NCI-H2227 (cell line): ENCODE measurements around the gene CMIP.
"Not testable (repeated sequence)": the region's sequence is repeated elsewhere in the genome, so short reads cannot be mapped to it uniquely, and the experiment has no call there.

Experiments
- DNase-seq: peaks from one replicate; lab custom pipeline; 2025; ENCODE audit not compliant: unreplicated experiment; lab: John Stamatoyannopoulos, UW

CMIP gene

DNA sequence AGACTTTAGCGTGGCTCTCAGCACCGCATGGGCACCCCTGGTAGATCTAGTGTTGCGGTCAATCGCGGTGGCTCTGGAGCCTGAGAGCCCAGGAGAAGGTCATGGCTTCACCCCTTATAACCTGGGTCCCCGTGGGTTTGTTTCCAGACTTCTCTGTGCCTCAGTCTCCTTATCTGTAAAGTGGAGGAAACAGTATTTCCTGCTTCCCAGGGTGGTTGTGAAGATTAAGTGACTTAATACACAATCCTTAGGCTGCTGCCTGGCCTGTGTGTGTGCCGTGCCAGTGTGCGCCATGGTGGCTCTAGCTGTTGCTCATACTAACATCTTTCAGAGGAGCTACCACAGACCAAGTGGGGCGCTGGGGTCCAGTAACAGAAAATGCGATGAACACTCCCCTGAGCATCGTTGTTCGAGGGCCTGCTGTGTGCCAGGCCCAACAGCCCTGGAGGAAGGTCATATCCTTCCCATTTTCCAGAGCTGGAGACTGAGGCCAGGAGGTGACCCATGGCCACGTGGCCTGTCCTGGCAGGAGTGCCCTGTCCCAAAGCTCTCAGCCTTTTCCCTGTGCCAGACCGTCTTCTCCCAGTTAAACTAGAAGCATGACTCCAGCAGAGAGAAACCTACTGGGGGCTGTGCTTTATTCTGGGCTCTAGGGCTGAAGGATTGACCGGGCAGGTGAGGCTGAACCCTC lies 70.1 kb downstream of the CMIP start:
- no peak for DNase-seq

DNA sequence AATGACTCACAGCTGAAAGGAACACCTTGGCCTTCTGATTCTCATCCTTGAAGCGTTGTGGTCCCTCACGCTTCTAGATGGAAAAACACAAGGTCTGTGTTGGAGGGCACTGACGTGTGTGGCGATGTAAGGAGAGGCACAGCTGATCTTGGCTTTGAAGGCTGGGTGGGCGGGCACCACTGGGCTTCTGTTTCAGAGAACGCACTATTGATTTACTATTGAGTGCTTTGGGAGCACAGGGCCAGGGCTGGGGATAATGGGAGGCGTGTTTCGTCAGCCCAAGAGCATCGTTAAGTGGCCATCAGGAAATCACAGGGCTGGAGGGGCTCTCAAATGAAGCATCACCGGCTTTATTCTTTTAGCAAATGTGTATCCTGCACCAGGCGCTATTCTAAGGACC lies 70.7 kb downstream of the CMIP start:
- DNase-seq: peak; percentile 85

- no peak for DNase-seq
Observed at GRCh38 chr16:81515721-81516120, 71.1 kb downstream of the CMIP start.

DNA sequence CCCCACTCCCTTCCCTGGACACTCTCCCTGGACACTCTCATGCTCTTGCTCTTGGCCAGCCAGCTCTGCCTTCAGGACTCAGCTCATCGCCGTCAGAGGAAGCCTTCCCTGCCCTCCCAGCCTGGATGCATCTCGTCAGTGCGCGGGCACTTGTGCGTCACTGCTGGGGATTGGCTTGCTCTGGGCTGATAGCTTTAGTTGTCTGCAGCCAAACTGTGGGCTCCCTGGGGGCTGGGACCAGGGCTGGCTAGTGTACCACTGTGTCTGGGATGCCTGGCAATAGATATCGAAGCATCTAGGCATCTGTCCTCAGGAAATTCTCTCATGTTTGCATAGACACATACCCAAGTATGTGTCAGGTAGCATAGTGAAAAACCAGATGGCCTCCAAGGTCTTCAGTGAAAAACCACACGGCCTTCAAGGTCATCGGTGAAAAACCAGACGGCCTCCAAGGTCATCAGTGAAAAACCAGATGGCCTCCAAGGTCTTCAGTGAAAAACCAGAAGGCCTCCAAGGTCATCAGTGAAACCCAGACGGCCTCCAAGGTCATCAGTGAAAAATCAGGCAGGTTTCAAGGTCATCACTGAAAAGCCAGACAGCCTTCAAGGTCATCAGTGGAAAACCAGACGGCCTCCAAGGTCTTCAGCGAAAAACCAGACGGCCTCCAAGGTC lies 72.0 kb downstream of the CMIP start:
- DNase-seq: no peak

DNA sequence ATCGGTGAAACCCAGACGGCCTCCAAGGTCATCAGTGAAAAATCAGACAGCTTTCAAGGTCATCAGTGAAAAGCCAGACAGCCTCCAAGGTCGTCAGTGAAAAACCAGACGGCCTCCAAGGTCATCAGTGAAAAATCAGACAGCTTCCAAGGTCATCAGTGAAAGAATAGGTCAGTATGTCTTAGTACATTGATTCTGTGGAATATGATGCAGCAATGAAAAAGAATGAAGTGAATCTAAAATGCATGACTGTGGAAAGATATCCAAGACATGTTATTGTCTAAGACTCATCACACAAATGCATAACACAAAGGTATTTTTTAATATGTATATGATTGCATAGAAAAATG lies 72.5 kb downstream of the CMIP start:
- no peak for DNase-seq

DNA sequence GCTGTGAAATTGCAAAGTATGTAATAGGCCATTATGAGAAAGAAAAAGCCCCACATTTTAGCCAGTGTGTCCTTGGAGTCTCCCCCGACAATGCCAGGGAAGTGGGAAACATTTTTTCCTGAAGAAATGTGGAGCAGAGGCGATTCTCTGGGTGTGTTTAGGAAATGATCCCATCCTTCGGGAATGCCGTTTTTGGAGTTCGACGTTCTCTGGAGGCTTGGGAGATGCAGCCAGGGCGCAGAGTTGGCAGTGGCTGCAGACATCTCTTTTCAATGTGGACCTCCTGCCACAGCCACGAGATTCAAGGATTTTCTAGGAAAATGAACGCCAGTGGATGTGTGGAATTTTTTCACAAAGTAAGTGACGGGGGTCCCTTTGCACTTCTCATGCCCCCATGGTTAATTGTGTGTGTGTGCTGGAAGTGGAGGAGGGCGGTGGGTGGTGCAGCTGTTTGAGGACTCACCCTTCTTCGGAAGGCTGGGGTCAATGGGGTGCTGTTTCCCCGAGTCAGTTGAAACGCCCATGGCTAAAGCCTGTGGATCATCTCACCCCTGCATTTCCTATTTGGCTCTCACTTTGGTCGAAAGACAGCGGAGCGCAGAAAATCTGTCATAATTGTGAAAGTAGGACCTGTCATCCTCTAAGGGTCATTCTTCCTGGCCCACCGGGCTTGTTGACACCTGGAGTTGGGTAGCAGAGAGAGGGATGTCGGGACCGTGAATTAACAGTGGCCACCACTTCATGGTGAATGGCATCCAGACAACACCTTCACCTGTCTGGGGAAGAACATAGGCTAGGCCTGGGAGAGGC lies 73.2 kb downstream of the CMIP start:
- no peak for DNase-seq

DNA sequence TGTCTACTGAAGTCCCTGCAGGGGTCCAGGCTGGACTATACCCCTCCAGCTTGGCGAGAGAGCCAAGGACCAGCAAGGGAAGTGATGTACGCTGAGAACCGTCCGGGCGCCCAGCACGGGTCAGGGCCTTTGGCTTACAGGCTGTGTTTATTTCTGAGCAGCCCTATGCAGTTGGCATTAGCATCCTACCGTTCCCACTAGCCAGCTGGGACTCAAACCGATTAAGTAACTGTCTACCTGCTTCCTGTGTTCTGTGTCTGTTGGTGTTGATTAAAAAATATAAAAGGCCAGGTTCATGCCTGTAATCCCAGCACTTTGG lies 73.8 kb downstream of the CMIP start:
- DNase-seq: no peak

DNA sequence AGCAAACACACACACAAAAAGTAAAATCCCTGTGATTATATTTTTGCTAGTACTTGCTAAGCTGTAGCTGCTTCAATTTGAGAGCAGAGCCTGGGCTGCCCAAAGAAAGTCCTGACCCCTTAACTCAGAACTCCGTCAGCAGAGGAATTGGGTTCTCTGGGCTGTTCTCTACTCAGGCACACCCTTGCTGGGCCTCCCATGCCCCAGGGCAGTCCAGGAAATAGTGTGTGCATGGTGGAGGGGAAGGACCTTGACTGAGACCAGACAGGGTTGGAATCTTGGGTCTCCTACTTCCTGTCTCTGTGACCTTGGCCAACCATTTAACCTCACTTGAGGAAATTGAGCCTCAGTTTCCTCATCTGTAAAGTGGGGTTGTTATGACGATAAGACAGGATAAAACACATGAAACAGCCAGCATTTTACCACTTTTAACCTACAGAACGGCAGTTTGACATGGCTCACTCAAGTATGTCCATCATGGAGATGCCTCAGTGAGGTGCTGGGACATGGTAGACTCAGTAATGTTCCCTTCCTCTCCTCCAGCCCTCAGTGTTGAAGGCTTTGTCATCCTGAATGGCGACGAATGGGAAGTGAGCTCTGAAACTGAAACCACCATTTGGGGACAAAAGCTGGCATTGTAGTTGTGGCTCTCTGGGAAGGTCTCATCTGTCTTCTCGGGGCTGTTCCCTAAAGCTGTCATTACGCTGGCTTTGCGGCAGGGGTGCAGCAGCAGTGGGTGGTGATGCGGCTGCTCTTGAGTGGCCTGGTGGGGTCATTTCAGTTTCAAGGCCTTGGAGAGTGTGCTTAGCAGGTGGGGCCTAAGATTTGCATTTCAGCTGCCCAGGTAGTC lies 74.9 kb downstream of the CMIP start:
- DNase-seq: no peak

- no peak for DNase-seq
Observed at GRCh38 chr16:81520151-81520470, 75.5 kb downstream of the CMIP start.

- no peak for DNase-seq
Observed at GRCh38 chr16:81520560-81521135, 76.0 kb downstream of the CMIP start.

DNA sequence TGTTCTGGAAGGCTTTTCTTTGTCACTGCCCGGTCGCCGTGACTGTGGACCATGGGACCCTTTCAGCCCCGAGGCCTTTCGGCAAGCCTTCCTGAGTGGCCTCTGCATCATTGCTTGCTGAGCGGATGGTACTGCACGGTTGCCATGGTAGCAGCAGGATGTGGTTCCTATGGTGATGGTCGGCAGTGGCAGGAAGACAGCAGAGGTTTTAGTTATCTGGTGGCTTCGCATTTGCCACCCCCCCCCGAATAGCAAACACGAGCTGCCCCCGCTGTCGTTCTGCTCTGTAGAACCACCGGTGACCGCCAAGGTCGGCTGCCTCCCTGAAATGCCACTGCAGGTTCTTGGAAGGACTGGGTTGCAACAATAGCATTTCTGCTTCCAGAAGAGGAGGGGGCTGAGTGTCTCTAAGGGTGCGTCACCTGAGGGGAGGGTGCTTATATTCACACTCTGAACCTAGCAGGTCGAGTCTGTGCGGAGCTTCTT lies 76.6 kb downstream of the CMIP start:
- peak; percentile 73 for DNase-seq

DNA sequence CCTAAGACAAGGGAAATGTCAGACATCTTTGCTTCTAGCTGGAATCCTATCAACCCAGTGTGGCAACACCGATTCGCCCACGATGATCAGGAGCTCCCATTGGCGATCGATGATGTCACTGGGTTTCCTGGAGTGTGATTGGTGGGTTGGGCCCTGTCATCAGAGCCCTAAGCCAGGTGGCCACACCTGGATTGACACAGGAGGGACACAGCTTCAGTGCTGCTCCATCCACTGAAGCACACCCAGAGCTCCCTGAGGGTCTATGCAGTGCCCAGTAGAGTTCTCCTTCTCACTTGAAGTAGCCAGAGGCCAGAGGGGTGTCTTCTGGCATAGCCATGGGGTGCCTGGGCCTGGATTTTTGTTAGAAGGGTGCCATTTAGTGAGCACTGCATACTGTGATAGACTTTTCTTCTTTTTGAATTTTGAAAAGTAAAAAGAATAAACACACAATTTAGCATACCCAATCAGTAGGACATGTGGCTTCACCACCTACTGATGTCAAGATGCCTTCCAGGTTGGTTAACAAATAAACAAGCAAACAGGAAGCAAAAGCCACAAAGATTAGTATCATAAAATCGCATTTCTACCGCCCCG lies 77.6 kb downstream of the CMIP start:
- peak; percentile 28 for DNase-seq

GRCh38 chr16:81522851-81523250 lies 78.2 kb downstream of the CMIP start:
- not testable (repeated sequence) for DNase-seq

DNA sequence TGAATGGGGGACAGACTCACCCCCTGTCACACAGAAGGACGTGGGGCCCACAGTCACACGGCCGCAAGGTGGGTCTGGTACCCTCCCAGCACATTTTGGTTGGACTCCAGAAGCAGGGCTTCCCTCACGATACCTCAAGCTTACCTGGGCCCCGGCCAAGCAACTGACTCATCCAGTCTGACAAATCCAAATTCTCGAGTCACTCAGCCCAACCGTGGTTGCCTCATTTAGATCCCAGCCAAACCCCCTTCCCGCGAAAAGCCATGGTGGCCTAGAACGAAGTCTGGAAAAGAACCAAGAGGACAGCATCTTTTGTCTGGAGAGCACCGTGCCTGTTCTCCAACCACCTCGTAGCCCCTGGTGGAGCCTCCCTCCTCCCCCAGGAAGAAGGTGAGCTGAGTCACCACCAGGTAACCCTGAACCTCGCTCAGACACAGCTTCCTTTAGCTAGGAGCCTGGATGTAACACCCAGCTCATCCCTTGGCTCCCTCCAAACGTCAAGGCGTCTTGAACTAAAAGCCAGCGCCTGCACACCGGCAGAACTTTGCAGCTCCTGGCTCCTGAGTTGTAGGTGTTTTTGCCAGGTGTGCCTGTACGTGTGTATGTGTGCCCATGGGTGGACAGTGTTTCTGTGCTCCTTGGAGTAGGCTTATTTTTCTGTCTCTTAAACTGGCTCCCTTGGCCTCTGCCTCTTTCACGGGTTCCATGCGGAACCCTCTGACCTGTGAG lies 78.9 kb downstream of the CMIP start:
- DNase-seq: no peak

- DNase-seq: no peak
Observed at GRCh38 chr16:81524382-81524781, 79.8 kb downstream of the CMIP start.

GRCh38 chr16:81524885-81525284 lies 80.3 kb downstream of the CMIP start:
- not testable (repeated sequence) for DNase-seq

DNA sequence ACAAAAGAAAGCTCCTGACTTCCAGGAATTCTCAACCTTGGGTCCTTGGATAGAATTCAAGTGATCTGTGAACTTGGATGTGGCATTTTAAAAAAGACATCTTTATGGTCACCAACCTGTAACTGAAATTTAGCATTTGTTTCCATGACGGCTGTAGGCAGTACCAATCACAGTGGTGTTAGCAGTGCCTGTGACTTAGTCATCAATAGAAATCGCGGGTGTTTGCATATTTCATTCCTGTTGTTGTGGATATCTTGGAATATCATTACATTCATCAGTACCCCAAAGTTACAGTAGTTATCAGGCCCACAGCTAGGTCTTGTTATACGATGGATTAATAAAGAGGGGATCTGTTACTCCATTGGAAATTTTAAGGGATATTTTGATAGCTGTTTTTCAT lies 81.6 kb downstream of the CMIP start:
- DNase-seq: no peak

DNA sequence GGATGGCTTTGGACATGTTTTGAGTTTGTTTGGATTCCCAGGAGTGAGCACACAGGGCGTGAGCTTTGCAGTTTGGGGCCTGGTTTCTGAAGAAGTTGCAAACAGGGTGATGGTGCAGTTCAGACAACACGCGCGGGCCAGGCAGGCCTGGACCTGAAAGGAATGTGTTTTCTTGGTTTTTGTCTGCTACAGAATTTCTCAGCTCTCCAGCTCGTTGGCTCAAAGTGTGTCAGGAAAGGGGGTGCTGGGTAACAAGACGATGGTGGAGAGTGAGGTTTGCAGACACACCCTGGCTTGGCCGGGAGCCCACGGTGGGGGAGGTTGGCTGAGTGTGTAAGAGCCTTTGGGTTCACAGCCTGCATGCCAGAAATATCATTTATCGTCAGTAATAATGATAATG lies 82.3 kb downstream of the CMIP start:
- DNase-seq: no peak

DNA sequence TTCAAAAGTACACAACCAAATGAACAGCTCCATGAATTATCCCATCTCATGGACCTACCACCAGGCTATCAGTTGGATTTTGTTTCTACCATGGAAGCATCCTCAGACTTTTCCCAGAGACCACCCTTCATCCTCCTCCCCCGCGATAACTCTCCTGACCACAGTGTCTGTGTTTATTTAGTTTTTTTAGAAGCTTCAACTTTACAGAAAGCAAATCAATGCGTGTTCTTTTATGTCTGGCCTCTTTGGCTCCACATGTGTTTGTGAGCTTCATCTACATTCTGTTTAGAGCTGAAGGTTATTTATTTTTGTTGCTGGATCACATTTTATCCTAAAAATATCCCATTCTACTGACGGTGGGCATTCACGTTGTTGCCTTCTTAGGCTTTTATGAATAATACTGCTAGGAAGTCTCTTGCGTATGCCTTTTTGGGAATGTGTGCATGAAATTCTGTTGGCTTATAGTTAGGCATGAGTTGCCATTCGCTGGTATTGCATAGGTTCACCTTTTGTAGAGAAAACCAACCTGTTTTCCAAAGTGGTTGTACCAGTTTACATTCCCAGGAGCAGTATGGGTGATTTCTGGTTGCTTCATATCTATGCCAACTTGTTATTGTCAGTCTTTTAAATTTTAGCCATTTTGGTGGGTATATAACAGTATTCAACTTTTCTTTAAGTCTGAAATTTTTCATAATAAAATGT lies 83.0 kb downstream of the CMIP start:
- DNase-seq: no peak
